HL-60 (cell line): Measurements from ENCODE around the gene PLEKHG7.
A peak's percentile ranks its signal among the peaks of the same experiment; 100 is the strongest.

Source experiments
- CTCF ChIP-seq: IDR thresholded peaks from one replicate; pipeline ENCODE4 v1.5.1; 2011; ENCODE audit warnings: low read length, control low read depth, inconsistent platforms; ENCODE audit not compliant: insufficient read depth
- POLR2AphosphoS5 ChIP-seq: IDR thresholded peaks from 2 replicates; pipeline ENCODE4 v1.6.1; 2012; ENCODE audit warnings: low read depth
- REST ChIP-seq: IDR thresholded peaks from 2 replicates; pipeline ENCODE4 v1.6.1; 2012; ENCODE audit warnings: low read depth; ENCODE audit not compliant: insufficient replicate concordance
- SPI1 ChIP-seq: IDR thresholded peaks from 2 replicates; pipeline ENCODE4 v1.6.1; 2012; ENCODE audit warnings: low read depth, mild to moderate bottlenecking, borderline replicate concordance

- TF ChIP-seq CTCF (no peak), POLR2AphosphoS5 (no peak), REST (no peak), SPI1 (peak; percentile 83)
These were observed 27.1 kb downstream of the PLEKHG7 start for GRCh38 chr12:92729773-92730305.
